WI38 (cell line): Measurements from ENCODE around the gene NLGN3.

Source experiments
- H3K4me3 ChIP-seq: 2 replicates; pipeline ENCODE4 v1.5.1; 2011; ENCODE audit warnings: low read depth, mild to moderate bottlenecking, control low read depth, low read length
- CTCF ChIP-seq: IDR thresholded peaks from 2 replicates; pipeline ENCODE4 v1.5.1; 2012; ENCODE audit warnings: low read depth, mild to moderate bottlenecking, control low read depth, low read length

NLGN3 gene

GRCh38 chrX:71214152-71214551, 69.5 kb downstream of the NLGN3 start:
- H3K4me3 ChIP-seq = no peak overlapping the region
- TF ChIP-seq CTCF = no peak

GRCh38 chrX:71214604-71215337, 70.1 kb downstream of the NLGN3 start:
- H3K4me3 ChIP-seq = no peak overlapping the region
- TF ChIP-seq CTCF = no peak

GRCh38 chrX:71215338-71215912, 70.8 kb downstream of the NLGN3 start:
- no peak for TF ChIP-seq CTCF
- H3K4me3 ChIP-seq = no peak overlapping the region

GRCh38 chrX:71216485-71216884, 71.8 kb downstream of the NLGN3 start:
- no peak for TF ChIP-seq CTCF
- no peak overlapping the region for H3K4me3 ChIP-seq

GRCh38 chrX:71217298-71217697, 72.7 kb downstream of the NLGN3 start:
- no peak for TF ChIP-seq CTCF
- H3K4me3 ChIP-seq = no peak overlapping the region
